Measurements from ENCODE around the gene NUCKS1.

NUCKS1 gene

GRCh38 chr1:205693421-205693991, 56.5 kb downstream of the NUCKS1 start:
- no peak for DNase-seq

GRCh38 chr1:205692423-205692822, 57.6 kb downstream of the NUCKS1 start:
- no peak for DNase-seq

GRCh38 chr1:205690122-205690756, 59.7 kb downstream of the NUCKS1 start:
- DNase-seq = no peak

GRCh38 chr1:205689479-205689878, 60.5 kb downstream of the NUCKS1 start:
- DNase-seq = no peak

- DNase-seq = no peak
Measured at GRCh38 chr1:205688171-205689080, 61.6 kb downstream of the NUCKS1 start.

- DNase-seq = no peak
Measured at GRCh38 chr1:205687242-205687641, 62.7 kb downstream of the NUCKS1 start.

- no peak for DNase-seq
Measured at GRCh38 chr1:205681364-205681763, 68.6 kb downstream of the NUCKS1 start.

- DNase-seq = peak; percentile 40
Measured at GRCh38 chr1:205680073-205680851, 69.7 kb downstream of the NUCKS1 start, which contains the start of gene SLC45A3. Gene SLC45A3, minus strand, starts transcription at chr1:205680509. Its CDS starts 15,853 bp downstream, at chr1:205664656.

GRCh38 chr1:205678286-205679111, 71.5 kb downstream of the NUCKS1 start:
- no peak for DNase-seq

GRCh38 chr1:205677167-205677566, 72.8 kb downstream of the NUCKS1 start:
- peak; percentile 13 for DNase-seq

- DNase-seq = no peak
Measured at GRCh38 chr1:205676597-205676996, 73.4 kb downstream of the NUCKS1 start.

GRCh38 chr1:205676002-205676401, 74.0 kb downstream of the NUCKS1 start:
- no peak for DNase-seq

GRCh38 chr1:205675247-205675646, 74.7 kb downstream of the NUCKS1 start:
- DNase-seq = no peak

- no peak for DNase-seq
Measured at GRCh38 chr1:205672970-205673369, 77.0 kb downstream of the NUCKS1 start.

- DNase-seq = no peak
Measured at GRCh38 chr1:205672395-205672889, 77.5 kb downstream of the NUCKS1 start.

- DNase-seq = no peak
Measured at GRCh38 chr1:205670611-205671430, 79.2 kb downstream of the NUCKS1 start.

- DNase-seq = no peak
Measured at GRCh38 chr1:205670150-205670446, 79.9 kb downstream of the NUCKS1 start.

GRCh38 chr1:205669341-205670149, 80.4 kb downstream of the NUCKS1 start:
- DNase-seq = no peak

GRCh38 chr1:205668951-205669340, 81.0 kb downstream of the NUCKS1 start:
- no peak for DNase-seq

Data from NCI-H510A treated with DMSO at 0.1 percent for 48 hours (cell line).